Stomach (tissue), 4 donors: ENCODE measurements around the gene MYRIP.

Source experiments
- CTCF ChIP-seq, 7 experiments: fragments of 450-650 bp in 4 of 7; fragments of 200-600 bp in 3 of 7; sonication (generic) in 3 of 7; IDR thresholded peaks; one replicate each; pipeline ENCODE4 v1.5.1; 2016 to 2019; ENCODE audit warnings: antibody characterized with exemption in 7 of 7, control low read depth in 2 of 7, mild to moderate bottlenecking in 1 of 7
- POLR2AphosphoS5 ChIP-seq, 3 donors: sonication (generic); formaldehyde crosslinking; IDR thresholded peaks; one replicate each; pipeline ENCODE4 v1.6.1; 2016; ENCODE audit warnings: antibody characterized with exemption in 3 of 3

- no peak for TF ChIP-seq CTCF (IDR thresholded peaks at IDR 0.05)
- TF ChIP-seq POLR2AphosphoS5 (IDR thresholded peaks at IDR 0.05): no peak
Observed at GRCh38 chr3:39981547-39982184, 172.3 kb downstream of the MYRIP start.
